Thoracic aorta (tissue), 2 donors: ENCODE data around the gene HOMER3. TPM values are rescaled to one million over a fixed set of nuclear protein-coding genes. Genes with fewer than 3 reads are reported as not detected.

Source experiments
- ATAC-seq: fragments of 150-250 bp; one replicate; pipeline ENCODE4 v1.8.0; 2017; ENCODE audit warnings: low read depth; ENCODE audit not compliant: insufficient number of reproducible peaks, low FRiP score
- DNase-seq: peaks from one replicate; pipeline ENCODE4 v3.0.0-alpha.2; 2020; ENCODE audit warnings: low spot score
- H3K27ac ChIP-seq, 2 donors: fragments of 200-600 bp; sonication (generic); 1 replicate in 1 of 2; 2 replicates in 1 of 2; pipeline ENCODE4 v1.5.1; 2016; ENCODE audit warnings: mild to moderate bottlenecking in 2 of 2, moderate library complexity in 2 of 2
- H3K27me3 ChIP-seq: fragments of 200-600 bp; sonication (generic); replicated peaks from 2 replicates; pipeline ENCODE4 v1.6.0; 2016; ENCODE audit warnings: mild to moderate bottlenecking; ENCODE audit not compliant: insufficient read depth
- H3K36me3 ChIP-seq: fragments of 200-600 bp; sonication (generic); one replicate; pipeline ENCODE4 v1.5.1; 2016
- H3K4me1 ChIP-seq, 2 donors: fragments of 200-600 bp; sonication (generic); 1 replicate in 1 of 2; 2 replicates in 1 of 2; pipeline versions ENCODE4 v1.5.1 to v1.6.0; 2016; ENCODE audit warnings: low read depth in 2 of 2, mild to moderate bottlenecking in 1 of 2; ENCODE audit not compliant: control insufficient read depth in 1 of 2
- H3K4me3 ChIP-seq: fragments of 200-600 bp; sonication (generic); 2 replicates; pipeline ENCODE4 v1.5.1; 2016; ENCODE audit warnings: mild to moderate bottlenecking
- H3K9me3 ChIP-seq: fragments of 200-600 bp; sonication (generic); 2 replicates; pipeline ENCODE4 v1.5.1; 2016
- CTCF ChIP-seq: fragments of 200-600 bp; sonication (generic); IDR thresholded peaks from one replicate; pipeline ENCODE4 v1.5.1; 2019; ENCODE audit warnings: antibody characterized with exemption
- total RNA-seq, 2 donors: library from RNA; depleted of rRNA; stranded (reverse); fragments of >200 nt; gene quantifications; one replicate each; pipeline versions ENCODE4 v1.1.0 to v1.2.3, GENCODE V29; 2016

The HOMER3 gene
- 100 to 1,000 TPM in 1 of 2 donors, 10 to 100 TPM in 1; 40.6 to 100 TPM for total RNA-seq

GRCh38 chr19:18940769-18941627 lies at the start of gene HOMER3:
Gene HOMER3, minus strand, starts transcription at chr19:18941217. Its CDS starts 2,235 bp downstream, at chr19:18938982.
- Histone ChIP-seq H3K9me3 (no peaks in the 10 kb centered on the region), H3K27me3 (no peaks in the 10 kb centered on the region), H3K4me3 (peak within 1 kb of the TSS; percentile 94), H3K4me1 (peaks cover 6% of the 10 kb centered on the region in 2 donors), H3K27ac (peak within 1 kb of the TSS in 1 of 2 donors; percentile 48), H3K36me3 (no peaks in the 10 kb centered on the region)
- DNase-seq, result peak; percentile 22
- no peak for TF ChIP-seq CTCF
- peak; percentile 58 for ATAC-seq

- Histone ChIP-seq H3K9me3 (no peaks in the 10 kb centered on the region), H3K36me3 (peaks cover 30% of the 10 kb centered on the region), H3K27me3 (no peaks in the 10 kb centered on the region), H3K4me1 (no peaks in the 10 kb centered on the region), H3K4me3 (no peak overlapping the region), H3K27ac (no peak overlapping the region)
- DNase-seq (no peak), ATAC-seq (no peak)
- TF ChIP-seq CTCF, result no peak
Observed at GRCh38 chr19:18990128-18990708, 49.2 kb upstream of the HOMER3 start.

- no peak overlapping the region for H3K4me3 ChIP-seq
- no peaks in the 10 kb centered on the region for H3K9me3 ChIP-seq
- H3K27ac ChIP-seq, result no peak overlapping the region
- H3K27me3 ChIP-seq, result no peaks in the 10 kb centered on the region
- no peaks in the 10 kb centered on the region for H3K4me1 ChIP-seq
- no peak for DNase-seq
- no peak for ATAC-seq
- H3K36me3 ChIP-seq, result peaks cover 27% of the 10 kb centered on the region
- no peak for TF ChIP-seq CTCF
Observed at GRCh38 chr19:18989316-18989715, 48.3 kb upstream of the HOMER3 start.

GRCh38 chr19:18987456-18987855 lies 46.4 kb upstream of the HOMER3 start:
- Histone ChIP-seq H3K9me3 (no peaks in the 10 kb centered on the region), H3K27me3 (no peaks in the 10 kb centered on the region), H3K4me1 (no peaks in the 10 kb centered on the region), H3K27ac (no peak overlapping the region), H3K36me3 (peaks cover 10% of the 10 kb centered on the region), H3K4me3 (no peak overlapping the region)
- DNase-seq, result no peak
- no peak for ATAC-seq
- no peak for TF ChIP-seq CTCF

GRCh38 chr19:18985257-18985656 lies 44.2 kb upstream of the HOMER3 start:
- H3K36me3 ChIP-seq, result no peaks in the 10 kb centered on the region
- no peaks in the 10 kb centered on the region for H3K4me1 ChIP-seq
- no peaks in the 10 kb centered on the region for H3K27me3 ChIP-seq
- H3K9me3 ChIP-seq, result no peaks in the 10 kb centered on the region
- DNase-seq (no peak), ATAC-seq (no peak)
- no peak overlapping the region for H3K4me3 ChIP-seq
- no peak for TF ChIP-seq CTCF
- H3K27ac ChIP-seq, result no peak overlapping the region
